GM18867 (cell line): ENCODE data around the gene MCIDAS.
A peak's percentile ranks its signal among the peaks of the same experiment; 100 is the strongest.

Experiments
- ATAC-seq: cut with Tn5 transposase; IDR thresholded peaks from one replicate; pipeline ENCODE4 v1.9.1; 2021; ENCODE audit warnings: mild to moderate bottlenecking, moderate library complexity; ENCODE audit not compliant: unreplicated experiment

The MCIDAS gene

DNA sequence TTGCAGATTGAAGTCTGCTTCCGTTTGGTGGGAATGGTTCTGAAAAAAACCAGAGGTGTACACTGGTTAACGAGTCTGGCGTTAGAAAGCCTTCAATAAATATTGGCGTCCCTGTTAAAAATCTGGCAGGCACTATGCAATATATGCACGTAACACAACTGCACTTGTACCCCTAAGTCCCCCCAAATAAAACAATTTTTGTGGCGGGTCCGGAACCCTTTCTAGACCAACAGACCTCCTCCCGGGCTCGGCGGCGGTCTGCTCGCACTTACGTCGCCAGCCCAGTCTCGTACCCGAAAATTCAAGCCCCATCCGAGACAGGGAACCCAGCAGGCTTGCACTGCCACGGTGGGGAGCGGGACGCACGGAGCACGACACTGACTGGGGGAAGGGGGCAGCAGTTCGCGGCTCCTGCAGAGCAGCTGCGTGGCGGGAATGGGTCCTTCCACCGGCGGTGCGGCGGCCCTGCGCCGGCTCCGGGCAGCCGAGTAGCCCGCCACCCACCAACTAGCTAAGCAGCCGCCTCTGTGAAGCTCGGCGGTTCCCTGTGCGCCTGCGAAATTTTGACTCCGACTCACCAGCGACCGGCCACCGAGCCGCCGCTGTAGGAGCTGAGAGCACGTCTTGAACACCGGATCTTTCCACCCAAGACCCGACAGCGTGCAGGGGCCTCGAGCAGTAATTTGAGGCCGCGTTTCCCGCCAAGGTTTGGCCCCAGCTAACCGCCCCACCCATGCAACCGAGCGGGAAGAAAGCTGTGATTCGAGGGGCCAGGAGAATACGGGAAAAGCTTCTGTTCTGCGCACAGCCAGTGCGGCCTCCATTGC, 3.9 kb downstream of the MCIDAS start:
- no peak for ATAC-seq

GRCh38 chr5:55222092-55222984, 4.8 kb downstream of the MCIDAS start:
- no peak for ATAC-seq

DNA sequence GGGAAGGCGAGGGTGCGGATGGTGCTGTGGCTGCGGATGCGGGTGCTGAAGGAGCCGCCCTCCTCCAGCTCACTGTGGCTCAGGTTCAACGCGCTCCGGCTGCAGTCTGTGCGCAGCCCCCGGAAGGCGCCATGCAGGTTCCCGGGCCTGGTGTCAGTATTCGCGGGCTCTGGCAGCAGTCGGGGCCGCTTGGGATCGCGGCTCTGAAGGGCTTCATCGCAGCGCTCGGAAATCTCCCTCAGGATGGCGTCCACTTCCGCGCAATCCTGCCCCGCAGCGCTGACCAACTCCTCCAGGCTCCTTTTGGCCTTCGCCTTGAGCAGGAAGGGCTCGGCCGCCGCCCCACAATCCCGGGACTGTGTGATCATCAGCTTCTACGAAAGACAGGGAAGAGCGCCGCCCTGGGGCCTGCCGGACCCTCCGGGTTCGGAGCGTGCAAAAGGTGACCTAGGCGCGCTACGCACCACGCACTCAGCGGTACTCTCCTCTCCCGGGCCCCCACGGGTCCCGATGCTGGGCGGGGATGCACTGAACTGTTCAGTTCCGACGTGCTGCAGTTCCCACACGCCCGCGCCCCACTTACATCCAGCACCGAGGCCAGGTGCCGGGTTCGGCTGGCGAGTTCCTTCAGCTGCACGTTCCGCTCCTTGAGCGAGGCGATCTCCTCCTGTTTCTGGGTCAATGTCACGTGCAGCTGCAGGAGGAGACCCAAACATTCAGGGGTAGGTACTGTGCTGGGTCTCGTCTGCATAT, 6.5 kb downstream of the MCIDAS start:
- ATAC-seq, result no peak

GRCh38 chr5:55219770-55220169, 7.3 kb downstream of the MCIDAS start:
- ATAC-seq, result no peak

DNA sequence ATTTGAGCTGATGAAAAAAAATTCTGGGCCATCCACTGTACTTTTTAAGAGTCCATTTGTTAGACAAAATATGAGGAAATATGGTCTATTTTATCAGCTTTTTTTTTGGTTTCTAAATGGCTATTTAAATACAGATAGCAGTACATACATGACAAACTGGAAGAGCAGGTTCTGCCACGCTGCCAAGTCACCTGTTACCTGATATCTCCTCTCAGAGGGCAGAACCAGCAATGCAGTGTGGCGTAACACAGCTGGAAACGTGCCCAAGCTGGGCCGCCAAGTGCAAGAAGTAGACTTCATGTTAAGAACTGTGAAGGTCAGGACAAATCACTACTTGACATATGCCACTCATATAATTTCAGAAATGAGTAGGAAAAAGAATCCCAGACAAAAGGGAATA, 8.1 kb downstream of the MCIDAS start:
- no peak for ATAC-seq

DNA sequence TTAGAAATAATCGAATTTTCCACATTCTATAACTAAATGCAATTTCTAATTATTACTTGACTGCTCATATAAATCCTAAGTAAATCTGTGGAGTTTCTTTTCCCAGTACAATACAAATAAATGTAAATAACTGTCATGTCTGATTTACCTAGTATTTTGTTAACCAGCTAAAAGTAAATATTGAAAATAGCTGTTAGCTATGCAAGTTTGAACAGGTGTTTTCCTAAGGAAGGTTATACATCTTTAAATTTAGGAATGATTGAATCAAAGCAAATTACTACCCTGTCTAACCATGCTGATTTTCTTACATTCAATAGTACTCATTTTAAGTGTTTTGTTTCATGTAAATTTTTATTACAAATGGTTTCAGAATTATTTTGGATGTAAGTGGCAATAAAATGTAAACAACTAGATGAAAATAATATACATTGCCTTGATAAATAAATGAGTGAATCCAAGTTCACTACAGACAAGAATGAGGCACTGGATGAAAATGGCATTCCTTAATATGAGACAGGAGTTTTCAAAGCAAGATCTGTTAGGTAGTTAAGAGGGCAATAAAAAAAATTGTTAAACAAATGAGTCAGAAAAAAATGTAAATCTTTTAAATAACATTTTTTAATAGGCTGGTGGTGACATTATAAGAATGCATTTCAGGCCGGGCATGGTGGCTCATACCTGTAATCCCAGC, 15.8 kb downstream of the MCIDAS start:
- ATAC-seq, result no peak

GRCh38 chr5:55205001-55205400, 22.1 kb downstream of the MCIDAS start:
- no peak for ATAC-seq

DNA sequence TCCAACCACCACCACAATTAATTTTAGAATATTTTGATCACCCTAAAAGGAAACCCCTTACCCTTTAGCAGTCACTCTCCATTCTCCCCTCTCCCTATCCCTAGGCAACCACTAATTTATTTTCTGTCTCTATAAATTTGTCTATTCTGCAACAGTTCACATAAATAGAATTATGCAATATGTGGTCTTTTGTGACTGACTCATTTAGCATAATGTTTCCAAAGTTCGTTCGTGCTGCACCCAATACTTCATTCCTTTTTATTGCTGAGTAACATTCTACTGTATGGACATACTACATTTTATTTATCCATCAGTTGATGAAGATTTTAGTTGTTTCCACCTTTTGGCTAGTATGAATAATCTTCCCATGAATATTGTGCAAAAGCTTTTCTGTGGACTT, 36.0 kb downstream of the MCIDAS start:
- ATAC-seq, result no peak

- no peak for ATAC-seq
These were observed 38.2 kb downstream of the MCIDAS start for GRCh38 chr5:55188656-55189540.

- ATAC-seq, result no peak
These were observed 39.7 kb downstream of the MCIDAS start for GRCh38 chr5:55187370-55187769.

DNA sequence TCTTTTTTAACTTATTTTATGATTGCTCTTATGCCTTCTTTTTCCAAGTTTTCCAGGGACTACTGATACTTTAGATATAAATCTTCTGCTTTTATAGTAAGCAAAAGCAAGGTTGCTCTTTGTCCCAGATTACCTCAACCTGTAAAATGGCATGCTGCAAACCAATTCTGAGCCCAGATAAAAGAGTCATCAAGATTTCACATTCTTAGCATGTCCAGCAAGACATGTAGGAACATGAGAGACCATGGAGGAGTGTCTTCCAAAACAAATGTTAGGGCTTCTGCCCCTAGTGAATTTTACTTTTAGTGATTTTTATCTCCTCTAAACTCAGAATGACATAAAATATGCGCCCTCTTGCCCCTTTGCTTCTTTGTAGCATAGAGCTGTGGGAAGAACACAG, 47.1 kb downstream of the MCIDAS start:
- ATAC-seq, result no peak

GRCh38 chr5:55177078-55177477, 50.0 kb downstream of the MCIDAS start:
- no peak for ATAC-seq

- ATAC-seq, result no peak
These were observed 50.8 kb downstream of the MCIDAS start for GRCh38 chr5:55176176-55176818.

- ATAC-seq, result no peak
These were observed 51.3 kb downstream of the MCIDAS start for GRCh38 chr5:55175781-55176175.

GRCh38 chr5:55173687-55174230, 53.4 kb downstream of the MCIDAS start:
- ATAC-seq, result peak; percentile 4

DNA sequence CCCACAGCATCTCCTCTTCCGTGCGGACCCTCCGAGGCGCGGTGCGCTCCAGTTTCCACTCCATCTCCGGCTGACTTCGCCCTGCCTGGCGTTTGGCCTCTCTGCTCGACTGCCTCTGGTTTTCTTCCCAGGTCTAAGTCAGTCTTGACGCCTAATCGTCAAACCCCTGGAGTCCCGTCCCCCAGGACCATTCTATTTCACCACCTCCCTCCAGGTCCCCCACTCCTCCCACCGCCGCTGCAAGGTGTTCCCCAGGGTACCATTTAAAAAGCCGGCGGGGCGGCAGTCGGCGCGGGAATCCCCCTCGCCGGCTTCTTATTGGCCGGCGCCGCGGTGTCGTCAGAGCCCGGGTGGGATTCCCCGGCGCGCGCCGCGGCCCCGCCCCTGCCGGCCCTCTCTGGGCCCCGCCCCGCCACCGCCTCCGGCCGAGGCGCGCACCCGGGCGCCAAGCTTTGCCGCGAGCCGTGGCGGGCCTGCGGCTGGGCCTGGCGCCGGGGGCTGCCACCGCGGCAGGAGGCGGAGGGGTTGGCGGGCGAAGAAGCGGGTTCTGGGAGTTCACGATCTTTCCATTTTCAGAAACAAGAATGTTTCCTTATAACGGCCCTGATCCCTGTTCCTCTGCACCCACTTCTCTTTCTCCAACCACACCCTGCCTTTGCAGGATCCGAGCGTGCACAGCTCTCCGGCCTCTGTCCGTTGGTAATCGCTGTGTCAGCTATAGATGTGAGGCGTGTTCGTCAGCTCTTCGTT, 54.0 kb downstream of the MCIDAS start, which contains the start of gene CDC20B:
TSS of gene CDC20B (minus strand) at position 241 of the 750 bp plus-strand sequence. CDS start at position 64, 177 bp downstream.
- ATAC-seq, result peak; percentile 91

DNA sequence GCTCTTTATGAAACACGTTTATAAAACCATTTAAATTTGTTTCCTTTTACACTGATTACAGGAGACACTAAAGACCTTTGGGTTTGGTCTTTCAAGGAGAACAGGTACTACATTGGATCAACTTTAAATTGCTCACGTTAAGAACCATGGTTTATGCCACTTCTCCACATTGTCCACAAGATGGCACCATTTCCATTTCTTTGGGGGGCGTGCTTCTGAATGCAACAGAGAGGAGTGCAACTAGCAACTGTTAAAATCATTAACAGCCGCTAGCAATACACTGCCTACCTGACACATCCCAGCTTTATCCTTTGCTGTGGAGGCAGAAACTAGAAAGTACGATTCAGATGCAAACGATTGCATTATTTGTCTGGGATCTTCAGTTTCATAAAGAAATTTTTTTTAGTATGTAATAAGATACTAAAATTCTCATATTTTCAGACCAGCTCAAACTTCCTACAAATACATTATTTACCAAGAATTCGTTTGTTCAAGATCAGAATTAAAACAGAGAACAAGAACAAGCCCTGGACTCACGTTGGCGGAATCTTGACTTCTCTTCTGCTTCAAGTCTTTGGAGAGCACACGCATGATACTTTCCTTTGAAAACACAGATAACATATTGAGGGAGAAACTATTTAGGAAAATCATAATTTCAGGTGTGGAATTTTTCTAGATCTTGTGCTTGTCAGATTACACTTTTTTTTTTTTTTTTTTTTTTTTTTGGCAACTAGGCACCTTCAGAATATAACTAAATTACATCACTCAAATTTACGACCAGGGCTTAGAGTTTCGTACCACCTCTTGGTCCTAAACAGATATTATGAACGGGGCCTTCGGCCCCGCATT, 54.8 kb downstream of the MCIDAS start:
- ATAC-seq, result peak; percentile 71
